ENCODE data around the gene TNKS1BP1. TPM values are rescaled to one million over a fixed set of nuclear protein-coding genes. Genes with fewer than 3 reads are reported as not detected.
"Not testable (repeated sequence)": the region's sequence is repeated elsewhere in the genome, so short reads cannot be mapped to it uniquely, and the experiment has no call there.

Gene TNKS1BP1
- polyA plus RNA-seq, 1 of the 3 experiments (the other 2 are of a cell fraction): 43.3 TPM

- Histone ChIP-seq H3K27ac (ENCODE audit: low read depth in 2 of 2, low read length in 1 of 2) (no peak overlapping the region), H2AFZ (ENCODE audit: low read depth) (no peak overlapping the region), H3K27me3 (ENCODE audit: insufficient read depth) (no peaks in the 10 kb centered on the region), H3F3A (replicated peaks; ENCODE audit: insufficient read depth) (peaks cover 3% of the 10 kb centered on the region), H3K79me2 (ENCODE audit: insufficient read depth) (no peaks in the 10 kb centered on the region), H3K9ac (no peak overlapping the region), H3K4me3 (ENCODE audit: low read depth in 2 of 2, low read length in 1 of 2) (no peak overlapping the region), H3K9me2 (no peaks in the 10 kb centered on the region), H3K36me3 (replicated peaks in 1 of 2; ENCODE audit: control insufficient read depth in 1 of 2, insufficient read depth in 2 of 2, low read length in 1 of 2) (no peaks in the 10 kb centered on the region), H4K20me1 (ENCODE audit: insufficient read depth) (no peaks in the 10 kb centered on the region), H3K4me1 (ENCODE audit: control insufficient read depth in 1 of 2, insufficient read depth in 2 of 2, low read depth in 1 of 2, low read length in 1 of 2) (0 out of 4 replicates have a peak, but pooled peaks cover 0 to under 1% of the 10 kb centered on the region in 2 experiments), H3K4me2 (no peak overlapping the region), H3K9me3 (no peaks in the 10 kb centered on the region)
- ChIA-PET CTCF (no interaction called here), POLR2A (no interaction called here)
- TF ChIP-seq JUND (IDR thresholded peaks at IDR 0.05) (no peak), POLR2AphosphoS5 (IDR thresholded peaks at IDR 0.05; ENCODE audit: low read depth, low read length) (no peak), NFIC (IDR thresholded peaks at IDR 0.05; ENCODE audit: borderline replicate concordance) (no peak), NRF1 (IDR thresholded peaks at IDR 0.05; ENCODE audit: low read depth, low read length) (no peak), RCOR1 (IDR thresholded peaks at IDR 0.05; ENCODE audit: low read length) (no peak), TCF12 (IDR thresholded peaks at IDR 0.05) (no peak), FOXJ3 (CRISPR knock-in tag; IDR thresholded peaks at IDR 0.05) (no peak), SIN3A (IDR thresholded peaks at IDR 0.05; ENCODE audit: borderline replicate concordance, low read depth, low read length) (no peak), EZH2phosphoT487 (IDR thresholded peaks at IDR 0.05; ENCODE audit: borderline replicate concordance, low read depth) (no peak), MXI1 (IDR thresholded peaks at IDR 0.05; ENCODE audit: low read depth, low read length) (no peak), RFX5 (IDR thresholded peaks at IDR 0.05; ENCODE audit: low read length) (no peak)
- TF ChIP-seq, protein P1, sequence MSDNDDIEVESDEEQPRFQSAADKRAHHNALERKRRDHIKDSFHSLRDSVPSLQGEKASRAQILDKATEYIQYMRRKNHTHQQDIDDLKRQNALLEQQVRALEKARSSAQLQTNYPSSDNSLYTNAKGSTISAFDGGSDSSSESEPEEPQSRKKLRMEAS (IDR thresholded peaks at IDR 0.05; ENCODE audit: low read depth): no peak
- TF ChIP-seq, protein P2, sequence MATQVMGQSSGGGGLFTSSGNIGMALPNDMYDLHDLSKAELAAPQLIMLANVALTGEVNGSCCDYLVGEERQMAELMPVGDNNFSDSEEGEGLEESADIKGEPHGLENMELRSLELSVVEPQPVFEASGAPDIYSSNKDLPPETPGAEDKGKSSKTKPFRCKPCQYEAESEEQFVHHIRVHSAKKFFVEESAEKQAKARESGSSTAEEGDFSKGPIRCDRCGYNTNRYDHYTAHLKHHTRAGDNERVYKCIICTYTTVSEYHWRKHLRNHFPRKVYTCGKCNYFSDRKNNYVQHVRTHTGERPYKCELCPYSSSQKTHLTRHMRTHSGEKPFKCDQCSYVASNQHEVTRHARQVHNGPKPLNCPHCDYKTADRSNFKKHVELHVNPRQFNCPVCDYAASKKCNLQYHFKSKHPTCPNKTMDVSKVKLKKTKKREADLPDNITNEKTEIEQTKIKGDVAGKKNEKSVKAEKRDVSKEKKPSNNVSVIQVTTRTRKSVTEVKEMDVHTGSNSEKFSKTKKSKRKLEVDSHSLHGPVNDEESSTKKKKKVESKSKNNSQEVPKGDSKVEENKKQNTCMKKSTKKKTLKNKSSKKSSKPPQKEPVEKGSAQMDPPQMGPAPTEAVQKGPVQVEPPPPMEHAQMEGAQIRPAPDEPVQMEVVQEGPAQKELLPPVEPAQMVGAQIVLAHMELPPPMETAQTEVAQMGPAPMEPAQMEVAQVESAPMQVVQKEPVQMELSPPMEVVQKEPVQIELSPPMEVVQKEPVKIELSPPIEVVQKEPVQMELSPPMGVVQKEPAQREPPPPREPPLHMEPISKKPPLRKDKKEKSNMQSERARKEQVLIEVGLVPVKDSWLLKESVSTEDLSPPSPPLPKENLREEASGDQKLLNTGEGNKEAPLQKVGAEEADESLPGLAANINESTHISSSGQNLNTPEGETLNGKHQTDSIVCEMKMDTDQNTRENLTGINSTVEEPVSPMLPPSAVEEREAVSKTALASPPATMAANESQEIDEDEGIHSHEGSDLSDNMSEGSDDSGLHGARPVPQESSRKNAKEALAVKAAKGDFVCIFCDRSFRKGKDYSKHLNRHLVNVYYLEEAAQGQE (IDR thresholded peaks at IDR 0.05; ENCODE audit: low read depth, low read length): no peak
- WGBS (ENCODE audit: low lambda C conversion rate): 88% methylated on average over 1 of the region's 2 CpGs
- no peak for DNase-seq
Observed at GRCh38 chr11:57283231-57283990, 41.3 kb downstream of the TNKS1BP1 start.

- H3F3A ChIP-seq (replicated peaks; ENCODE audit: insufficient read depth); H3K27ac ChIP-seq (ENCODE audit: low read depth in 2 of 2, low read length in 1 of 2); H3K27me3 ChIP-seq (ENCODE audit: insufficient read depth); POLR2A ChIA-PET; H3K9me3 ChIP-seq; H3K4me3 ChIP-seq (ENCODE audit: low read depth in 2 of 2, low read length in 1 of 2); CTCF ChIA-PET; H3K4me2 ChIP-seq; H3K36me3 ChIP-seq (replicated peaks in 1 of 2; ENCODE audit: control insufficient read depth in 1 of 2, insufficient read depth in 2 of 2, low read length in 1 of 2); H4K20me1 ChIP-seq (ENCODE audit: insufficient read depth); H3K9ac ChIP-seq; H2AFZ ChIP-seq (ENCODE audit: low read depth); H3K4me1 ChIP-seq (ENCODE audit: control insufficient read depth in 1 of 2, insufficient read depth in 2 of 2, low read depth in 1 of 2, low read length in 1 of 2); H3K9me2 ChIP-seq; DNase-seq; H3K79me2 ChIP-seq (ENCODE audit: insufficient read depth): not testable (repeated sequence)
- 74% methylated on average over 6 of the region's 6 CpGs for WGBS (ENCODE audit: low lambda C conversion rate)
Observed at GRCh38 chr11:57281546-57281945, 43.2 kb downstream of the TNKS1BP1 start.
